Dermis microvascular lymphatic vessel endothelial cell (primary cell): ENCODE data around the gene UBE2G1. TPM values are rescaled to one million over a fixed set of nuclear protein-coding genes. Genes with fewer than 3 reads are reported as not detected.

Experiments used
- DNase-seq, 2 donors: peaks; one replicate each; pipeline versions ENCODE4 v3.0.0 to v3.0.0-alpha.2; 2010; ENCODE audit warnings: low read depth in 2 of 2
- total RNA-seq: library from RNA; depleted of rRNA; stranded (reverse); fragments of >200 nt; gene quantifications from 2 replicates; pipeline ENCODE4 v1.2.1, GENCODE V29; 2014

The UBE2G1 gene
- total RNA-seq, 1 donor from 2014 or later: 28.9 TPM

GRCh38 chr17:4334776-4335584 is 31.5 kb downstream of the UBE2G1 start:
- DNase-seq: no peak

DNA sequence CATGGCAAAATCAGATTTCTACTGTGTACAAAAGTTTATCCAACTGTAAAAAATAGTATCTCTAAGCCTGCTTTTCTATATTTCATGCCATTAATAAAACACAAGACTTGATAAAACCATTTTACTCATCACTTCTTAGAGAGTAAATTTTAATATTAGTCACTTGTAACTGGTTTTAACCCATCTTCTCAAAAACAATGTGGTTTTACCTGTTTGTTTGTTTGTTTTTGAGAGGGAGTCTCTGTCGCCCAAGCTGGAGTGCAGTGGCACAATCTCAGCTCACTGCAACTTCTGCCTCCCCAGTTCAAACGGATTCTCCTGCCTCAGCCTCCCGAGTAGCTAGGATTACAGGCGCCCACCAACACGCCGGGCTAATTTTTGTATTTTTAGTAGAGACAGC is 32.1 kb downstream of the UBE2G1 start:
- DNase-seq: no peak

DNA sequence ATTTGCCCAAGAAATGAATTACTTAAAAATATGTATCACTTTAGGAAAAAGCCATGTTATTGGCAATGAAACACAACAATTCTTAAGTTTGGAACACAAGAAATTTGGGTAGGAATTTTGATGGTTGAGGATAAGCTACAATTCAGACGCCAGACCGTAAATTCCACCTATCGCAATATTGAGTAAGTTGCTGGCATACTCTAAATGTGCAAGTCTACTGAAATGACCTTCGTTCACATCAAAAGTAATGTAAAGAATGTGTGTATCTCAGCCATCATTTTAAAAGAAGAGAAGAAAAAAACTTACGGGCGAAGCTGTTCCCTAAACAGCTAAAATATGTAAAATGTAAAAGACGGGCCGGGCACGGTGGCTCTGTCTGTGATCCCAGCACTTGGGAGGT is 33.4 kb downstream of the UBE2G1 start:
- DNase-seq: no peak

DNA sequence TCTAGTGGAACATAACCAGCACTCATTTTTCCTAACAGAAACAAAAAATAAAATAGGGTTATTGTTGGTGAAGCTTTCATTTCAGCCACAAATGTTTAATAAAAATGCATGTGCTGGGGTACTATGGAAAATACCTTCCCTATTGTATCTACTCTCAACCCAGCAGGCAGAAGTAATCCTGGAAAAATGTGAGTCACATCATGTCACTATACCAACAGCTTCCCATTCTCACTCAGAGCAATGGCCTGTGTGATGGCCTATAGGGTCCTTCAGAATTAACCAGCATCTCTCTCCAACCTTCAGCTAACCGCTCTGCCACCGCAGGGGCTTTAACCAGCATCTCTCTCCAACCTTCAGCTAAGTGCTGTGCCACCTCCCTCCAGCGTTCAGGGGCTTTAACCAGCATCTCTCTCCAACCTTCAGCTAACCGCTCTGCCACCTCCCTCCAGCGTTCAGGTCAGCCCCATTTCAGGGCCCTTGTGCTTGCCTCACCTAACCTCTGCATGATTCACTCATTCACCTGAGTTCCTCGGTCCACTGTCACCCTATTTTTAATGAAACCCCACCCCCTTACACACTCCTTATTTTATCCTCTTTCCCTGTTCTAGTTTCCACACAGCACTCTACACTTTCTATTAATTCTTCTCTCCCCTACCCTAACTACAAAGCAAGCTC is 34.0 kb downstream of the UBE2G1 start:
- peak; percentile 48 to 57 for DNase-seq

- DNase-seq: no peak
Measured at GRCh38 chr17:4331614-4332013, 34.9 kb downstream of the UBE2G1 start.

GRCh38 chr17:4329838-4330237 is 36.6 kb downstream of the UBE2G1 start:
- DNase-seq: peak in 1 of 2 donors; percentile 64

GRCh38 chr17:4327606-4328005 is 38.9 kb downstream of the UBE2G1 start:
- DNase-seq: peak in 1 of 2 donors; percentile 36

GRCh38 chr17:4326608-4327007 is 39.9 kb downstream of the UBE2G1 start:
- no peak for DNase-seq

DNA sequence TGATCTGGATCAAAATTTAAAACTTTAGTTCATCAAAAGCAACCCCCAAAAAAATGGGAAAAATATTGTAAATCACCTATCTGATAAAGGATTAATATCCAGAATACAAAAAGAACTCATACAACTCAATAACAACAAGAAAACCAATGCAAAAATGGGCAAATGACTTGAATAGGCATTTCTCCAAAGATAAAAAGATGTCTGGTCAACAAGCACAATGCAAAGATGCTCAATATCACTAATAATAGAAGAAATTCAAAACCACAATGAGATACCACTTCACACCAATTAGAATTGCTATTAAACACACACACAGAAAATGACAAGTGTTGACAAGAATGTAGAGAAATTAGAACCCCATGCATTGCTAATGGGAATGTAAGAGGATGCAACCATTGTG is 40.4 kb downstream of the UBE2G1 start:
- DNase-seq: no peak

GRCh38 chr17:4324463-4324862 is 42.0 kb downstream of the UBE2G1 start:
- DNase-seq: no peak

GRCh38 chr17:4319221-4319620 is 47.3 kb downstream of the UBE2G1 start:
- no peak for DNase-seq

GRCh38 chr17:4318596-4318995 is 47.9 kb downstream of the UBE2G1 start:
- DNase-seq: no peak

- DNase-seq: no peak
Measured at GRCh38 chr17:4318186-4318585, 48.3 kb downstream of the UBE2G1 start.

DNA sequence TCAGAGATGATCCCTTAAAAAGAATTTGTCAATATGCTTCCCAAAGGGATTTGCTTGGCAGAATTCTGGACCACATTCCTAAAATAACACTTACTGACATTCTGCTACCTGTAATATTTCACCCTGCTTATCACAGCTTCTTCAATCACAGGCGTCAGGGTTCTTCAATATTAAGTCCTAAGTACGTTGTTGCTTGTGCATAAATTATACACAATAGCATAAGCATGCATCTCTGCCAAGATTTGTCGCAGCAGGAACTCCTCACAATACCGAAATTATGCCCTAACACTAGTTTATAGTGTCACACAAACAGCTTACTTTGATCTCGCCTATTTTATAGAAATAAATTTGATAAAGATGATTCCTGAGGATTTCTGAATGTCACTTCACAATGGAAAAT is 48.9 kb downstream of the UBE2G1 start:
- DNase-seq: no peak

DNA sequence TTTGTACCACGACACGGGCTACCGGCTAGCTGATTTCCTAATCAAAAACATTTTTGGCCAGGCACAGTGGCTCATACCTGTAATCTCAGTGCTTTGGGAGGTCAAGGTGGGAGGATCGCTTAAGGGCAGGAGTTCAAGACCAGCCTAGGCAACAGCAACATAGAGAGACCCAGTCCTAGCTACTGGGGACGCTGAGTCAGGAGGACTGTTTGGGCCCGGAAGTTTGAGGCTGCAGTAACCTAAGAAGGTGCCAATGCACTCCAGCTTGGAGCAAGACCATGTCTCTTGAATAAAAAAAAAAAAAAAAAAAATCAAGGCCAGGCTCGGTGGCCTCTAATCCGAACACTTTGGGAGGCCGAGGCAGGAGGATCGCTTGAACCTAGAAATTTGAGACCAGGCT is 49.8 kb downstream of the UBE2G1 start:
- no peak for DNase-seq

DNA sequence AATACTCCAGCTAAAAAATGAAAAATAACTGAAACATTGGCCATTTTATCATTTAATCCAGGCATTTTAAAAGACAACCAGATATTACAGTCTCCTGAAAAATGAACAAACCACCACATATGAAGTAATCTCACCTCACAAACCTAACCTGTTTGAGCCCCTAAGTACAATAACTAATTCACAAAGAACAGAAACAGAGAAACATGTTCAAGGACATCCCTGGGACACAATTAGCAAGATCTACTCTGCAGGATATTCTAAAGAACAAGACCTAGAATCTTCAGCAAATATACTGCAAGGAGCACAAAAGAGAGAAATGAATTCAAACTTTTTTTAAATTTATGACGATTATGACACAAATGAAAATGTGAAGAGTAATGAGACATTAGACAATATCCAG is 51.9 kb downstream of the UBE2G1 start:
- no peak for DNase-seq

DNA sequence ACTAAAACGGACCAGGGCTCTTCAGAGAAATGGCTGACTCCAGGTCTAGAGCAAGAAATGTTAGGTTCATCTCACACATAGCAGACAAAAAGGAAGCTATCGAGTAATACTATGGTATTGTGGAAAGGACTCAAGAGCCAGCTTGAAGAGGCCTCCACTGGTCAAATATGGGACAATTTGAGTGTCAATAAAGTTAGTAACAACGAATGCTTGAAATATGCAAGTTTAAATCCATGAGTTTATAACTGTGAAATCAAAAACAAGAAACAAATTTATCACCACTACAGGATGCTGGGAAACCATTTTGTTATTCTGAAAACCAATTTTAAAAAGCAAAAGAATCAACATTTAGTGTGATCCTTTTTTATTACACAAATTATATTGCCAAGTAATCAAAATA is 52.3 kb downstream of the UBE2G1 start:
- DNase-seq: no peak

GRCh38 chr17:4313221-4314114 is 53.0 kb downstream of the UBE2G1 start:
- peak in 1 of 2 donors; percentile 26 for DNase-seq

GRCh38 chr17:4310354-4311060 is 56.0 kb downstream of the UBE2G1 start:
- DNase-seq: peak in 1 of 2 donors; percentile 61

DNA sequence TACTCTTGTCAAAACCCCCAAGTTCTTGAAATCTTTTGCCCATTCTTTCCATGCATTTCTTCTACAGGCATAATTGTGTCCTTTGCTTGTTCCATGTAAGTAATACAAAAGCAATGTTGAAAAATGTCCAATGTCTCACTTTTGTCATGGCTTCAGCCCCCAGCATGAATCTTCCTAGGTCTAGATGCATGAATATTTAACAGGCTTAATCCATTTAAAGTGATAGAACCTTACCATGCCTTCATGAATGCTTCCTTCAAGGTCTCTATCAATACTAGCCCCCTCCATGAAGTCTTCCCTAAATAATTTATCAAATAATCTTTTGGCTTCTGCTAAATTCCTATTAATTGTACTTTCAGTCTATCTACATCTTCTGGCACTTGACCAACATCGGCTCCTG is 56.6 kb downstream of the UBE2G1 start:
- DNase-seq: no peak

DNA sequence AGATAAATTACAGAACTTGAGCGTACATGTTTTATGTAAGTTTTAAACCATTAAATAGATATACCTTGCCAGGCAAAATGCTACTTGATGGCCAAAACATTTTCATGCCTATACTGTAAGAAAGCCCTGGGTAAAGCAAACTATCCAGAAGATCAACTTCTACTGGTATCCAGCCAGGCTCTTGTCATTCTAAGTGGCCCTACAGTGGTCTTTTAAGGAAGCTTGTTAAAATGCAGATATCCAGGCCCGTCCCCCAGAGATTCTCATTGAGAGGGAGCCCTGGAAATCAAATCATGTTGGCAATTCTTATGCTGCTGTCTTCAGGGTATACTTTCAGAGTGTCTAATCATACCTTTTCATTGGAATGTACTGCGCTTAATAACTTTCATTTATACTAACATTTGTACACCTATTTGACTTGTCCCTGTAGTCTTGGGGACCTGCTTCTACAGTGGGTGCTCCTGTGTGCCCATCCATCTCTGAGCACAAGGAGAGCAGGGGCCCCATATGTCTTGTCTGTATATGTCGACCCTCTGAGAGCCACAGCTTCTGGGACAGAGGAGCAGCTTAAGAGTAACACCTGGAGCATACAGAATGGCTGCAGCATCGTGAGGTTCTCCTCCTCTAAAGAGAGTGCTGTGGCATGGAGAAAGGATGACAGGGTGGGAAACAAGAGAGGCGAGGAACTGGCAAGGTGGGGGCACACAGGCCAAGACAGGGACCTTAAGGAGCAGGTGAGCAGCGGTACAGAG is 59.1 kb downstream of the UBE2G1 start:
- no peak for DNase-seq
